ENCODE measurements around the gene ZBTB4.

- TF ChIP-seq POLR2A (IDR thresholded peaks at IDR 0.05; ENCODE audit: low read length) (no peak), GATA1 (IDR thresholded peaks at IDR 0.05; ENCODE audit: low read depth, low read length) (no peak)
These were observed 22.3 kb upstream of the ZBTB4 start for GRCh38 chr17:7501729-7502128.
